NOMO-1 treated with dmso at 0.1 percent for 144 hours (cell line): ENCODE data around the gene SYT17.

ENCODE experiments used
- DNase-seq: peaks from one replicate; lab custom pipeline; 2025; ENCODE audit not compliant: unreplicated experiment; lab: John Stamatoyannopoulos, UW

Gene SYT17

DNA sequence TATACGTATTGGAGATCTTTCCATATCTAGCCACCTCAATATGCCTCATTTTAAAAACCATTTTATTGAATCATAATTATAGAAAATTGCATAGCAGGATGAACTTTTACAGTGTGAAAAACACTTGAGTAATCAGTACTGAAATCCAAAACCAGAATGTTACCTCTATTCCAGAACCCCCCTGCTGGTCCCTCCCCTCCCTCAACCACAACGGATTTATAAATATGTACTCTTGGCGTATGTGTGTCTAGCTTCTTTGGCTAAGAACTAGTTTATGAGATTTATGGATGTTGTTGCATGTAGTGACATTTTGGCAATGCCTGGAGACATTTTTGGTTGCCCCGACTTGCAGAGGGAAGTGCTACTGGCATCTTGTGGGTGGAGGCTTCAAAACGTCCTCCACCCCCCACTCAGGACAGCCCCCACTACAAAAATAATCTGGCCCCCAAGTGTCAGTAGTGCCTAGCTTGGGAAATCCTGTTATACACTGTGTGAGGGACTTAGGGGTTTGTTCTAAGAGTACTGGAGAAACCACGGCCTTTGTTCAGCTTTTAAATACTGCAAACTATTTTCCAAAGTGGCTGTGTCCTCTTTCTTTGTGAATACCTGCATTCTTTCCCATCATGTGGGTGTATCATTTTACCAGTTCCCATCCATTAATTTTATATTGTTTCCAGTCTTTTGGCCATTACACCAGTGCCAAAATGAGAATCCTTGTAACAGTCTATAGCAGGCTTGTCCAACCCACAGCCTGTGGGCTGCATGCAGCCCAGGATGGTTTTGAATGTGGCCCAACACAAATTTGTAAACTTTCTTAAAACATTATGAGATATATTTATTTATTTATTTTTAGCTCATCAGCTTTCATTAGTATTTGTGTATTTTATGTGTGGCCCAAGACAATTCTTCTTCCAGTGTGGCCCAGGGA, 30.6 kb upstream of the SYT17 start:
- no peak for DNase-seq

DNA sequence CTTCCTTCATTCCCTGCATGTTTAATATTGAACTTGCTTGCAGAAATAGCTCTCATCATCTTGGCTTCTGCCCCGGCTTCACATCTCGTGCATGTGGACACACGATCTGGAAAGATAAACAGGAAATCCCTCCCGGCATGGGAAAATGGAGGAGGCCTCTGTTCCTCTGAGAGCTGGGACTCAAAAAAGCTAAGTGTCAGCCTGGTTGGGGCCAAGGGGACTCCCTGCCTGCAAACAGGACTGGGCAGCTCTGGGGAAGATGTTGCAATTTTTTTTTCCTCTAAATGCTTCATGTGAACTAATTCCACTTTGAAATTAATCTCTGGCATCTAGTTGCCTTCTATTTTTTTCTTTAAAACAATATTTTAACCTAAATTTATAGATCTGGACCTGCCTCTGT, 29.4 kb upstream of the SYT17 start:
- peak; percentile 8 for DNase-seq

DNA sequence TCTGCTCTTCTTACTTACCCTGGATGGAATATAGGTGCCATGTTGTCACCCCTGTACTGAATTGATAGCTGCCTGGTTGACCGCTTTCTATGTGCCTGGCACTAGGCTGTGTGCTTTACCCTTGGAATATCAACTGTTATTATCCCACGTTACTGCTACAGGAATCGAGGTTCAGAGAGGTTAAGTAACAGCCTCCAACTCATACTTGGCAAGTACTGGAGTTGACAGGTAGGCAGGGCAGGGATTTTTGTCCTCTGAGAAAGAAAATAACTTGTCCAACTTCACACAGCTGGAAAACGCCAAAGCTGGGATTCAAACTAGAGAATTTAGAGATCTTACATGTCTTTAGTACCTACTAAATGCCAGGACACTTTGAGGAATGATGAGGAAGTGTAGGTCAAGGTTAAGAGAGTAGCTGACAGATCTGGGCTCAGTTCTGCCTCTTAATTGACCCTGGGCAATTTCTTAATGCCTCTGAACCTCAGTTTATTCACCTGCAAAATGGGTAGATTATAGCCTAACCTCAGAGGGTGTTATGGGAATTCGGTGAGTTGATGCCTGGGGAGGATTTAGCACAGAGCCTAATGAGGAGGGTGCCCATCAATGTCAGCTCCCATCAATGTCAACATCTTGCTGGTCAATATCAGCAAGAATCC, 28.5 kb upstream of the SYT17 start:
- no peak for DNase-seq

DNA sequence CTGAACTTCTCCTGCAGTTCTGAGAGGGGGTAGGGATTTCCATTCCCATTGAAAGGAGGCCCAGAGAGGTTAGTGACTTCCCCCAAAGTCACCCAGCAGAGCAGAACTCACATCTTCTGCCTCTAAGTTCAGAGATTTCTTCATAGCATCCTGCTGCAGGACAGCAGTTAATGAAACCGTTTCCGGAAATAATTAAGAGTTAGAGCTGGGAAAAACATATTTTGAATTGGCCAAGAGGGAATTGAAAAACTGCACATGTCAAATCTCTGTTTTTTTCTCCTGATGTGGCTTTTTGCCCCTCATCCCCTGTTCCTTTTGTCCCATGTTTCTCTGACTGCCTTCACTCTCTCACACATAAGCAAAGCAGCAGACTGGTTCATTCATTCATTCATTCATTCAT, 27.6 kb upstream of the SYT17 start:
- no peak for DNase-seq

DNA sequence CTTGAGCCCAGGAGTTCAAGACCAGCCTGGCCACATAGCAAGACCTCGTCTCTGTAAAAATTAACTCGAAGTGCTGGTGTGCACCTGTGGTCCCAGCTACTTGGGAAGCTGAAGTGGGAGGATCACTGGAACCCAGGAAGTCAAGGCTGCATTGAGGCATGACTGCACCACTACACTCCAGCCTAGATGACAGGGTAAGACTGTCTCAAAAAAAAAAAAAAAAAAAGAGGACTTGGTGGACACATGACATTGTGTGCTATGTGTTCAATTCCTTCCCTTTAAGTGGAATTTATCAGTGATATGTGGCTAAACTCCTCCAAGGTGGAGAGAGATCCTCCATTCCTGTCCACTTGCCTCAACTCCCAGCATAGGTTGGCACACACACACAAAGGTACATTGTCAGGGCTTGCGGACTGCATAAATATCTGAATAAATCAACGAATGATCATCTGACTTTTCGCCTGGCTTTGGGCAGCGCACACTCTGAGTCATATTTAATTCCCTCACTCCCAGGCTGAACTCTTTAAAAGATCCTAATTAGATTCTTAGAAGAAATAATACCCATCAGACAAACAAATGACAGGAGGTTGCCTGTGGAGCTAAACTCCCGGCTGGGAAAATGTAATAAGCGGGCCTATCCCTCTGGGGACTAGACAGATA, 25.0 kb upstream of the SYT17 start:
- DNase-seq: no peak

DNA sequence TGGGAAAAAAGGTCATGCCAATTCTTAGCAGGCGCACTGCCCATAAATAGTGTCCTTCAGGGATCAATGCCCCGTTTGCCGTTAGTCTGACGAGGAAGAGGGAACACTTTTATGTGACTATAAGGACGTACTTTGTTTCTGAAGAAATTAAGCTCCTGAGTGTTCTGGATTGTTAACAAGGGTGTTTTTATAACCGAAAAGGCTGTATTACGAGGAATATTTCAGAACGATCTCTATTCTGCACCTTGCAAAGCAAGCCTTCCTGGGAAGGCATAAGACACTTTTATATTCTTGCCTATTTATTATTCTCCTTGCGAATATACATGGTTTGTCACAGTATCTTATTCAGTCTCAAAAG, 24.5 kb upstream of the SYT17 start:
- DNase-seq: no peak

DNA sequence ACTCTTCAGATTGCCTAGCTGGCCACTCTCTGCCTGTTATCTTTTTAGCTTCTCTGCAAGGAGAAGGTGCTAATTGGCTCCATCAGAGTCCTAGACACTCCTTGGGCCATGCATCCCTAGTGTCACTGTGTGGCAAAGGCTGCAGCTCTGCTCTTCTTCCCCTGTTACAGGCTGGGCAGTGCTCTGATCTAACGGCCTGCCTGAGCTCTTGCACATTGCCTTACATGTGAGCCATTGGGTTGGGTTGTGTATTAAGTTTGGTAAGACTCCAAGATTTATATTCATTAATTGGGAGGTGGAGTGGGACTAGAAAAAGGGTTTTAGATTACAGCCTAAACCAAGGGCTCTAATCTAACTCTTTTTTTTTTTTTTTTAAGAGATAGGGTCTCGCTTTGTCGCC, 23.0 kb upstream of the SYT17 start:
- DNase-seq: no peak

DNA sequence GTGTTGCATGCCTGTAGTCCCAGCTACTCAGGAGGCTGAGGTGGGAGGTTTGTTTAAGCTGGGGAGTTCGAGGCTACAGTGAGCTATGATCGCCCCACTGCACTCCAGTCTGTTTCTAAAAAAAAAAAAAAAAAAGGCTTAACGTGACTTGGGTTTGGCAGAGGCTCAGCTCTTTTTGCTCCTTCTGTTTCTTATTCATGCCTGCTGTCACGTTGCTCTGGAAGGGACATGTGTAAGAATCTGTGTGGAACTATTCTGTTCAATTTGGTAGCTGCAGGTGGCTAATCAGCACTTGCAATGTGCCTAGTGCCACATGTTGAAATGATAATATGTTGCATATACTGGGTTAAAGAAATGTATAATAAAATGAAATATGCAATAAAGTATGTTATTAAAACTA, 20.9 kb upstream of the SYT17 start:
- no peak for DNase-seq

DNA sequence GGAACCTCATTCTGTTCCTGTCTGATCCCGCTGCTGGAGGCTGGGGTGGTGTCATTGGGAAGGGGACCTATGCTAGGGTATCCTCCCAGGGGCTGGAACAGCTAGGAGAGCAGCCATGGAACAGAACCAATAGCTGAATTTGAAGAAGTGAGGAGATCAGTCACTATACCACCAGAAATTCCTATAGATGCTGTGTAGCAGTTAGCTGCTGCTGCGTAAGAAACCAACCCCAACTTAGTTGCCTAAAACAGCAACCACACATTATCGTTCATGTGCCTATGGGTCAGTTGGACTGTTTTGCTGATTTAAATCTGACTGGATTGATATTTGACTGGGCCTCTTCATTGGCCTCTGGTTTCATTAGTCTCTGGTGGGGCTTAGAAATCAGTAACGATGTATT, 20.4 kb upstream of the SYT17 start:
- DNase-seq: no peak

DNA sequence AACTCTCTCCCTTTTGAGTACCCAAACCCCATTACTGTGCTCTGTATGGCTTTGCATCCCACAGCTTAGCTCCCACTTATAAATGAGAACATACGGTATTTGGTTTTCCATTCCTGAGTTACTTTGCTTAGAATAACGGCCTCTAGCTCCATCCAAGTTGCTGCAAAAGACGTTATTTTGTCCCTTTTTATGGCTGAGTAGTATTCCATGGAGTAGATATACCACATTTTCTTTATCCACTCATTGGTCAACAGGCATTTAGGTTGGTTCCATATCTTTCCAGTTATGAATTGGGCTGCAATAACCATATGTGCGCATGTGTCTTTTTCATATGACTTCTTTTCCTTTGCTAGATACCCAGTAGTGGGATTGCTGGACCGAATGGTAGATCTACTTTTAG, 19.9 kb upstream of the SYT17 start:
- no peak for DNase-seq

DNA sequence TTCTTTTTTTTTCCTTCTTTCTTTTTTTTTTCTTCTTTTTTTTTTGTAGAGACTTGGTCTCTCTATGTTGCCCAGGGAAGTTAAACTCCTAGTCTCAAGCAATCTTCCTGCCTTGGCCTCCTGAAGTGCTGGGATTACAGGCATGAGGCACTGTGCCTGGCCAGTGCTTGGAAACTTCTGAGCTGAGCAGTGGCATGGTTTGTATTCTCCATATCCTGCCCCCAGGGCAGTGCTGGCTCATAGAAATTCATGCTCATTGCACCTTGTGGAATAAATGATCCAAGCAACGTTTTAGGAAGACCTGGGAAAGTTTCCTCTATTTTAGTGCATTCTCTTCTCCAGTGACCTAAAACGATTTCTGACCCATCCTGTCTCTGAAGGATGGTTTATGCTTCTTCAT, 16.7 kb upstream of the SYT17 start:
- DNase-seq: no peak

DNA sequence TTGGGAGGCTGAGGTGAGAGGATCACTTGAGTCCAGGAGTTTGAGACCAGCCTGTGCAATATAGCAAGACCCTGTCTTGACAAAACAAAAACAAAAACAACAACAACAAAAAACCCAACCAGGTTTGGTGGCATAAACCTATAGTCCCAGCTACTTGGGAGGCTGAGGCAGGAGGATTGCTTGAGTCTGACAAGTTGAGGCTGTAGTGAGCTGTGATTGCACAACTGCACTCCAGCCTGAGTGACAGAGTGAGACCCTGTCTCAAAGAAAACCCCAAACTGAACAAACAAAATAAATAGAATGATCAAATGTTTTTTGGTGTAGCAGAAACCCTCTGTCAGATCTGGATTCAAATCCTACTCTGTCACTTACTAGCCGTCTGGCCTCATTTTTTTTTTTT, 16.0 kb upstream of the SYT17 start:
- DNase-seq: no peak

DNA sequence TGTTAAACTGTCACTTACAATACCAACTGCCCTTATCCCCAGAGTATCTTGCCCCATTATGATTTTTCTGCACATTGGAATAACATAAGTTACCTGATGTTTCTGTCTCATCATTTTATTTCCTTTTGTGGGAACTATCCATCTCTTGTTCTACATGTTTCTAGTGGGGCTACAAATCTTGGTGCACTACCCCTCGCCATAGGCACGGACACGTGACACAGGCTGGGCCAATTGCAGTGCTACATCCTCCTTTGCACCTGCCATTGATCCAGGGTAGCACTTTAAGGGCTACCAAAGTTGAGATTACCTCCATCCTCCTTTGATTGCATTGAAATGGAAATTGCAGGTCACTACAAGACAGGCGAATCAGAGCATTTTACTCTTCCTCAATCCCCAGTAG, 14.2 kb upstream of the SYT17 start:
- DNase-seq: no peak

DNA sequence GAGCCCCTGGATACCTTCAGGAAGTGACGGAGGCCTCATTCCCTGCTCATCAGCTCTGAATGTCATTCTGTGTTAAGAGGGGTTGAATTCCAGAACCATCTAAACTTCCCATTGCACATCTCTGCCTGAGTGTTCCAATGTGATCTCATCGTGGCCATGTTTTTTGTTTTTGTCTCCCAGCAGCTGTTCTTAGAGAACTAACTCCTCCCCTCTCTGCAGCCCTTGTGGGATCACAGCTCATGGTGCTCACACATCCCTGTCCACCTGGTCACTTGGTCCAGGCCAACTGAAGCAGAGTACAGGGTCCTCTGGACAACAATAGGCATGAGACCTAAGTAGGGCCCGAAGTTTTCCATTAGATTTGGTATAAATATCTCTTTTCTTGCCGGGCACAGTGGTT, 6.0 kb upstream of the SYT17 start:
- no peak for DNase-seq

DNA sequence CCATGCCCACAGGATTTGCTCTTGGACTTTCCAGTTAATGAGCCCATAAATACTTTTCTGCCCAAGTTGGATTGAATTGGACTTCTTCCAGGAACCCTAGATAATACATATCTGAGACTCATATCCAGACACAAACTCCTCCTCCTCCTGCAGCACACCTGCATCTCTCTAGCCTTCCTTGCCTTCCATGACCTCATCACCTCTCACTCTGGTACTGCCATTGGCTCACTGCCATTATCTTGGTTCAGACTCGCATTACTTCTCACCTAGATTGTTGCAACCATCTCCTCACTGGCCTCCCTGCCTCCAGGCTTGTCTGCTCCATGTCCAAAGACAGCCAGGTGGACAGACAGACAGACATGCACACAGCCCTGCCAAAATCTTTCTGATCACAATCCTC, 4.8 kb upstream of the SYT17 start:
- no peak for DNase-seq

DNA sequence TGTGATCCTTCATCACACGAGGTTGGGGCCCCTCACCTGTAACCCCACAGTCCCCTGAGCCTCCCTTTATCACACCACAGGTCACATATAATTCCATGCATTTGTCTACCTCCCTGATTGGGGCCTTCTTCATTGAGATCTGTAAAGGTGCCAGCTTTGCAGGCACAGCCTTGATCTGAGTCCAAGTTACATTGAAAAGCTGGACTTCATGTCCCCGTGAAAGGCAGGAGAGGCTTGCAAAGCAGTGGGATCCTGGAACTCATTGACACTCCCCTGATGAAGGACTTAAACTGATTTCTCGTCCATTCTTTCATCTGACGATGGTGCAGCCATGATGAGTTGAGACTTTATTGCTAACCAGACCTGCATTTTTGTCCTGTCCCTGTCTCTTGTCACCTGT, 3.8 kb upstream of the SYT17 start:
- DNase-seq: no peak

DNA sequence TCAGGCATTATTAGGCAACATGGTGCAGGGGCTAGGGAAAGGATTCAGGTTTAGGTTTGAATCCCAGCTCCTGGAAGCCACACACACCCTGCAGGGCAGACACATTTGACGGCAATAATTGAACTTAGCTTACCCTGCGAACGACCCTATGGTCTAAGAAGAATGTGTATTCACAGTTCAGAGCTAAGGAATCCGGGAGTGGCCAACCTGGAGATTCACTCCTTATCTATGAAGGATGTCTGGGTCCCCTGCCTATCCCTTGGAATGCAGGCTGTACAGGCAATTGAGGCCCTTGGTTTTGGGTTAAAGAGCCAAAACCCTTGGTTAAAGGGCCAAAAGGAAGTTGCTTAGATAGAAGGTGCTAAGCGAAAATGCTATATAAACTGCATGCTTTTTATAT, 2.9 kb upstream of the SYT17 start:
- DNase-seq: no peak

DNA sequence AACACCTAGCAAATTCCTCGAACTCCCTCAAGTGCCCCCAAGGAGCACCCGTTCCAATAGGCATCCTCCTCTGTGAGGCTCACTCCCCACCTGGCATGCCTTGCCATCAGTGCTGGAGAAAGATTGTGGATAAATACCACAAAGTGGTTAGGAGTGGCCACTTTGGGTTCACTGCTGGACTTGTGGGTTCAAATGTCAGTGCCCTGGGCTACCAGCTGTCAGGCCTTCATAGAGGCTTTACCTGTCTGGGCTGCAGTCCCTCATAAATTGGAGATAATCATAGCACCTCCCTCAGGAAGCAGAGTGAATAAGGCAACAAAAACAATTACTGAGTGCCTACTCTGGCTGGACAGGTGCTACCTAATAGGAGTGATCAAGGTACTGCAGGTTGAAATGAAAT, 1.5 kb upstream of the SYT17 start:
- DNase-seq: no peak

DNA sequence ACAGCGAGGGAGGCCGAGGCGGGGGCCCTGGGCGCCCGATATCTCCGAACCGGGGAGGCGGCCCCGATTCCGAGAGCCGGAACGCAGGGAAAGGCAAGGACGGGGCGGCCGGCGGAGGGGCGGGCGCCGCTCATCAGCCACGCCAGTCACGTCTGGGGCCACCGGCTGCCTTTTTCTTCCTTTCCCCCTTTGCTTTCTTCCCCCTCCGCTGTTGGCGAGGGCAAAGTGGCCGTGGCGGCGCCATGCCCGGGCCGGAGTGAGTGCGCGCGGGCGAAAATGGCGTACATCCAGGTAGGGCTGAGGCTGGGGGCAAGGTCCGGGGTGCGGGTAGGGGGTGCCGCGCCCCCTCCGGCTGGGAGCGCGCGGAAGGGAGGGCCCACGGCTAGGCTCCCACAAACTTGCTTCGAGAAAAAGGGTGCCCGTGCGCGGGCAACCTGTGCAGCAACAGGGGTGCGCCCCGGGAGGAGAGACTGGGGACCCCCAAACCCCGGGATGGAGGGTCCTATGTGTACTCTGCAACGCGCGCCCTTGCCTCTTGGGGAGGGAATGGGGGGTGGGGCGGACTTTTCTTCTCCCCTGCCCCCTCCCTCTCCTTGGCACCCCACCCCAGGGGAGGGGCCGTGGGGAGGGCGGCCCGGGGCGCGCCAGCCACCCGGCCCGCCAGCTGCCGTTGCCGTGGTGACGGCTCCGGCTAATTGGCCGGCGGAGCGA, 486 bp downstream of the SYT17 start:
- DNase-seq: peak; percentile 22

DNA sequence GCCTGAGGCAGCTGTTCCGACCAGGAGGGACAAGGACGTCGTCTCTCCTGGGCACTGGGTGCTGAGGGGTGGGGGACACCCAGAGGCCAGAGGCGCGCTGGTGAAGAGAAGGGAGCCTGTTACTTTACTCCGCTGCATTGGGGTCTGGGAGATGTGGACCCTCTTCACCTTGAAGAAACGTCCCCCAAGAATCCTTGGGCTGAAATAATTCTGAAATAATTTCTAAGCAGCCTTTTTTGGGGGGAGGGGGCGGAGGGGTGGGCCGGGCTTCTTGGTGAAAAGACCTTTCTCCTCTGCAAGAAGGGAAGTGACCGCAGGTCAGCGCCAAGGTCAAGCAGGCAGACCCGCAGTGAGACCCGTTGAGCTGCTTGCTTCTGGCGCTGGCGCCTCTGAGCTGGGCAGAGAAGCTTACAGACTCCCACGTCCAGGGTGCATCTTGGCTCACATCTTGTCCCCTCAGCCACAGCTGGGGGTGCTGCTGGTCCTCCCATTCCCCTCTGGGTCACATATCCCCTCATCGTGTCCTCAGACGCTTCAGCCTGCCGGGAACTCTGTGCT, 1.1 kb downstream of the SYT17 start:
- no peak for DNase-seq

DNA sequence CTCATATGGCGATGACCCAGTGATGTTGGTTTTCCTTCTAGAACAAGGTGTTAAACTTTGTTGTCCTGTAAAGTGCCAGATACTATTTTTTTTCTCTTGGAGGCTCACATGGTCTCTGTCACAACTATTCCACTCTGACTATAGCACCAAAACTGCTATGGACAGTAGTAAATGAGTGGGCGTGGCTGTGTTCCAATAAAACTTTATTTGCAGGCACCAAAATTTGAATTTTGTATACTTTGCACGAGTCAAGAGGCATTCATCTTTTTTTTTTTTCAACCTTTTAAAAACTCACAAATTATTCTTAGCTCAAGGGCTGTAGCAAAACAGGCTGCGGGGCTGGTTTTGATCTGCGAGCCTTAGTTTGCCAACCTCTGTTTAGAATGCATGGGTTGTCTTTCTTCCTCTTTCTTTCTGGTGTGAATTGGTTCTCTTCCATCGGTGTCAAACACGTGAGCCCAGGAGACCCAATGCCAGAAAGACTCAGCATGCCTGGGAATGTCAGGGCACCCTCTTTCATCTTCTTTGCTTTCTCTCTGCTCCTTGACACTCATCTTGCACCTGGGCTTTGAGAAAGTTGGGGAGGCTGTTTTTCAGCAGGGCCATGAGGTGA, 2.1 kb downstream of the SYT17 start:
- DNase-seq: no peak
